Left lung (tissue), 10 donors: ENCODE results near the gene ATAD3A. TPM values are rescaled to one million over a fixed set of nuclear protein-coding genes. Genes with fewer than 3 reads are reported as not detected.

Source experiments
- ATAC-seq: fragments of 200-7000 bp; cut with Tn5 transposase; one replicate; pipeline ENCODE4 v1.9.1; 2020; ENCODE audit warnings: moderate library complexity
- DNase-seq, 4 donors: peaks; one replicate each; pipeline ENCODE4 v3.0.0-alpha.2; 2013 to 2020
- H3K27ac ChIP-seq, 2 donors: fragments of 200-600 bp; sonication (generic) in 1 of 2; one replicate each; pipeline versions ENCODE4 v1.5.0 to v1.8.0; 2020 to 2021
- H3K27me3 ChIP-seq, 2 donors: fragments of 200-600 bp; sonication (generic) in 1 of 2; one replicate each; pipeline versions ENCODE4 v1.5.0 to v1.8.0; 2020 to 2021
- H3K36me3 ChIP-seq, 2 donors: fragments of 200-600 bp; sonication (generic) in 1 of 2; one replicate each; pipeline versions ENCODE4 v1.5.0 to v1.8.0; 2020 to 2021
- H3K4me1 ChIP-seq, 2 donors: fragments of 200-600 bp; one replicate each; pipeline ENCODE4 v1.8.0; 2021
- H3K4me3 ChIP-seq, 2 donors: fragments of 200-600 bp; sonication (generic) in 1 of 2; one replicate each; pipeline versions ENCODE4 v1.5.0 to v1.8.0; 2020 to 2021; ENCODE audit warnings: mild to moderate bottlenecking in 1 of 2
- H3K9me3 ChIP-seq, 2 donors: fragments of 200-600 bp; sonication (generic) in 1 of 2; one replicate each; pipeline versions ENCODE4 v1.5.0 to v1.8.0; 2020 to 2021
- CTCF ChIP-seq, 2 donors: fragments of 200-600 bp; sonication (generic) in 1 of 2; IDR thresholded peaks; one replicate each; pipeline versions ENCODE4 v1.5.0 to v1.8.0; 2021; ENCODE audit warnings: antibody characterized with exemption in 2 of 2
- intact Hi-C, 2 donors: fragments of 100-400 bp; cut with DNase I; formaldehyde crosslinking; loops; one replicate each; pipeline versions ENCODE4 v1.11.2 to v1.14.2; 2022
- polyA plus RNA-seq, 6 donors: library from polyadenylated mRNA; unstranded; fragments of 120-200 nt; gene quantifications; one replicate each; pipeline ENCODE4 v1.2.1, GENCODE V29; 2013; ENCODE audit not compliant: insufficient read length in 6 of 6
- total RNA-seq, 2 donors: library from RNA; stranded (reverse); fragmentation: NEBNext Ultra II Directional; extraction: Animal tissue kit (Norgen Biotek cat#: 25700); gene quantifications; one replicate each; pipeline ENCODE4 v1.2.1, GENCODE V29; 2021
- donor health status: DM: no; HTN: yes; CAD: no.
- donor health status: DM: no; HTN: no; CAD: no.

Gene ATAD3A
- total and polyA plus RNA-seq, 8 donors = 12.1 to 37.8 (median 20.1) TPM

- peaks cover 7 to 86% of the 10 kb centered on the region in 2 donors for H3K36me3 ChIP-seq
- DNase-seq (no peak), ATAC-seq (no peak)
- no peaks in the 10 kb centered on the region for H3K27me3 ChIP-seq
- peaks cover 0 to 29% of the 10 kb centered on the region in 2 donors for H3K4me1 ChIP-seq
- H3K27ac ChIP-seq = no peak overlapping the region
- H3K9me3 ChIP-seq = no peaks in the 10 kb centered on the region
- no peak overlapping the region for H3K4me3 ChIP-seq
- TF ChIP-seq CTCF (IDR thresholded peaks at IDR 0.05) = no peak
- intact Hi-C loops = no loop called here
These were observed 52.3 kb downstream of the ATAD3A start for GRCh38 chr1:1564268-1564667.

- Histone ChIP-seq H3K4me3 (no peak overlapping the region), H3K27ac (no peak overlapping the region), H3K36me3 (peaks cover 7 to 90% of the 10 kb centered on the region in 2 donors), H3K4me1 (peaks cover 0 to 39% of the 10 kb centered on the region in 2 donors), H3K27me3 (no peaks in the 10 kb centered on the region), H3K9me3 (no peaks in the 10 kb centered on the region)
- DNase-seq (no peak), ATAC-seq (no peak)
- intact Hi-C loops = no loop called here
- TF ChIP-seq CTCF (IDR thresholded peaks at IDR 0.05) = no peak
These were observed 53.4 kb downstream of the ATAD3A start for GRCh38 chr1:1565340-1565739.

- intact Hi-C loops = no loop called here
- H3K4me3 ChIP-seq = no peak overlapping the region
- peaks cover 7 to 87% of the 10 kb centered on the region in 2 donors for H3K36me3 ChIP-seq
- DNase-seq = no peak
- no peak for ATAC-seq
- no peaks in the 10 kb centered on the region for H3K9me3 ChIP-seq
- TF ChIP-seq CTCF (IDR thresholded peaks at IDR 0.05) = no peak
- no peak overlapping the region for H3K27ac ChIP-seq
- H3K27me3 ChIP-seq = no peaks in the 10 kb centered on the region
- H3K4me1 ChIP-seq = peaks cover 0 to 51% of the 10 kb centered on the region in 2 donors
These were observed 55.4 kb downstream of the ATAD3A start for GRCh38 chr1:1567152-1567875.

GRCh38 chr1:1567891-1568291, 55.9 kb downstream of the ATAD3A start:
- no peaks in the 10 kb centered on the region for H3K9me3 ChIP-seq
- ATAC-seq (no peak), DNase-seq (no peak)
- H3K27ac ChIP-seq = no peak overlapping the region
- no peak overlapping the region for H3K4me3 ChIP-seq
- H3K4me1 ChIP-seq = peaks cover 0 to 57% of the 10 kb centered on the region in 2 donors
- intact Hi-C loops = no loop called here
- no peaks in the 10 kb centered on the region for H3K27me3 ChIP-seq
- H3K36me3 ChIP-seq = peaks cover 7 to 85% of the 10 kb centered on the region in 2 donors
- TF ChIP-seq CTCF (IDR thresholded peaks at IDR 0.05) = no peak

- peaks cover 5 to 70% of the 10 kb centered on the region in 2 donors for H3K36me3 ChIP-seq
- ATAC-seq (no peak), DNase-seq (no peak)
- H3K27ac ChIP-seq = no peak overlapping the region
- H3K27me3 ChIP-seq = no peaks in the 10 kb centered on the region
- H3K4me1 ChIP-seq = peaks cover 2 to 68% of the 10 kb centered on the region in 2 donors
- H3K9me3 ChIP-seq = no peaks in the 10 kb centered on the region
- no peak overlapping the region for H3K4me3 ChIP-seq
- TF ChIP-seq CTCF (IDR thresholded peaks at IDR 0.05) = no peak
- intact Hi-C loops = no loop called here
These were observed 57.4 kb downstream of the ATAD3A start for GRCh38 chr1:1569341-1569740.
